Urothelium cell line (cell line): ENCODE results near the gene FAM168A.

Source experiments
- DNase-seq: peaks from one replicate; pipeline ENCODE4 v3.0.0; 2011; ENCODE audit warnings: low spot score, mixed read lengths
- FAIRE-seq: peaks from 2 replicates; lab custom pipeline; 2011; peaks lifted over from hg19 to GRCh38; lab: Jason Lieb, UNC

The FAM168A gene

DNA sequence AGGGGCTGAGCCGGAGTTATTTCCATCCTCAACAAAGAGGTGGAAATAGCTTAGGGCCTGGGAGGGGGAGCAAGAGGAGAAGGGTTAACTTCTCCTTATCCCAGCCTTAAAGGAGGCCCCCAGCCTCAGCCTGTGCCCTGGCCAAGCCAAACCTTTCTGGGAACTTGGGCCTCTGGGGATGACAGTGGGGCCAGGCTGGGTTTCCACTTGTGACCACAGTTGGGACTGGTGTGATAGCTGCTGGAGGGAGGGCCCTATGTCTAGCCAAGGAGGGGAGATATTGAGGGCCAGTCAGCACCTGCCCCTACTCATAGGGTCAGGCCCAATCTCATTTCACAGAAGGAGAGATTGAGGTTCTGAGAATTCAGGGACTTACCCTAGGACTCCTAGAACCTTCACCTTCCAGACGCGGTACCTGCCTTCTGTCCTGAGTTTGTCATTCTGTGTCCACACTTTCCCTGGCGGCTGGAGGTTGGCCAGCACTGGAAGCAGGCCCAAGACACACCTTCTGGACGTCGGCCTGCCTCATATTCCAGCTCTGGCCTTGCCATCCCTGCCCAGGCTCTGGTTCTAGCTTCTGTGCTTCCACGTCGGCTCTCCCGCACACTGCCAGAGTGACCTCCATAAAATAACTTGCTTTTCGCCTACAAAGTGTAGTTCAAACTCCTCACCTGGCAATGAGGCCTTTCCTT, 218.6 kb downstream of the FAM168A start:
- FAIRE-seq = no peak
- DNase-seq = no peak

DNA sequence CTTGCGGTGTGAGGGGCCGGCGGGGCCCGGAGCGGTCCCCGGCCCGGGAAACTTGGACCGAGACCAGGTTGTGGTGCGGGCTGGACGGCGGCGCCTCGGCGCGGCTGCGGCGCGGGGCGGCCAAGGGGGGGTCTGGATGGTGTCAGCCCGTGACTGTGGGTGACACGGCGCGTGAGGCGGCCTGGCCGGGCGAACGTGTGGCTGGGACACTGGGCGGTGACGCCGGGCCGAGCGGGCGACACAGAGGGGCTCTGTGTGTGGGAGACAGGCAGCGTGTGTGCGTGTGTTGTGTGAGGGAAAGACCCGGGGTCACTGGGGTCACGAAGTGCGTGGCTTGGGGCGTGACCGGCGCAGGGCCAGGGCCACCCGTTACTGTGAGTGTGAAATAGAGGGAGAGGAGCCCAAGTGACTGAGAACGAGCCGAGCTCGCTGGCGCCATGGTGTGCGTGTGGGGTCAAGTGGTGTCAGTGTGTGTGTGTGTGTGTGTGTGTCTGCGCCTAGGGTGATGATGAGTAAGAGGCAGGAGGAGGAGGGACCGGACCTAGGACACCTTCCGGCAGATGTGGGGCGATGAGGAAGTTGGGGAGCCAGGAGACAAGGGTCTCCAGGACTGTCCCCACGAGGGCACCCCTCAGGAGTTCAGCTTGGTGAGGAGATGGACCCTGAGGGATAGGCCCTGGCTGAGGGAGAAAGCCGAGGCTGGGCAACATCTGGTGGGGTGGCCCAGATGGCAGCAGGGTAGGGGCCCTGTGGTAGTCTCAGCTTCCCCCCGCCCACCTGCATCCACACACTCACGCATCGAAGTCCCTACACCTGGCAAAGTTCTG, 220.9 kb downstream of the FAM168A start:
- DNase-seq (peak; percentile 76), FAIRE-seq (peak; percentile 82)

DNA sequence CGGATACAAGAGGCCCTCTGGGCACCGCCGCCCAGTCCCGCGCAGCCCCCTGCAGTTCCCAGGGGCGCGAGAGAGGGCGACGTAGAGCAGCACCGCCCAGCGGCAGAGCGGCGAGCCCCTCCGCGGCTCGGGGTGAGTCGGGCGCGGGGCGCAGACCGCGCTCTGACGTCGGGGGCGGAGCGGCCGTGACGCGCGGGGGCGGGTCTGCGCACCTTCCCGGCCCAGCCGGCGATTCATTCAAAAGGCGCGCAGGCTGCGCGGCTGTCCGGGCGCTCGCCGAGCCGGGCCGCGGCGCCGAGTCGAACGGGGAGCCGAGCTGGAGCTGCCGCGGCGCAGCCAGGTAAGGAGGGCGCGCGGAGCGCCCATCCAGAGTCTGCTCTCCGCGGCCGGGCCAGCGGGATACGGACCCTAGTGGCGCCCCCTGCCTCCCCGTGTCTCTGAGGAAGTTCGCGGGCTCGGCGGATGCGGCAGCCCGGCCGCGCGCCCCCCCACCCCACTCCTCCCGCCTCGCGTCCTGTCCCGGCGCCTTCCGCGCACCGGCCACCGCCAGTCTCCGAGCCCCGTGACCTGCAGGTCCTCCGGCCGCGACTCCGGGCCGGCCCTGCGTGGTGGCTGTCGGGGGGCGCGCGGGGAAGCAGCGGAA, 221.6 kb downstream of the FAM168A start, which contains the start of gene RELT:
RELT (plus strand) TSS at position 240 of the 643 bp plus-strand sequence. CDS start 12,738 bp downstream, outside the sequence.
- DNase-seq = peak; percentile 100
- FAIRE-seq = peak; percentile 97

DNA sequence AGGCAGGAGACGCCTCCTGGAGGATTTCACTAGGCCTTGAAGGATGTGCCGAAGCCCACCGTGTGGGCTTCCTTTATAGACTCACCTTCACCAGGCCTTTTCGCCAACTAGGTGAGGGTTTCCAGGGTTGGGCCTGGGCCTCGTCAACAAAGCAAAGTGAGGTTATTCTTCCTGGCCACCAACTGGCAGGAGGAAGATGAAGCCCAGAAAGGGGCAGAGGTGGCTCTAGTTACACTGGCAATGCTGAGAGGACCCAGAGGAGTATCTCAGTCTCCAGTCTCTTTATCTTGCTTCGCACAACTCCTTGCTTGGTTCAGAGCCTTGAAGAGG, 222.1 kb downstream of the FAM168A start:
- no peak for DNase-seq
- FAIRE-seq = no peak

DNA sequence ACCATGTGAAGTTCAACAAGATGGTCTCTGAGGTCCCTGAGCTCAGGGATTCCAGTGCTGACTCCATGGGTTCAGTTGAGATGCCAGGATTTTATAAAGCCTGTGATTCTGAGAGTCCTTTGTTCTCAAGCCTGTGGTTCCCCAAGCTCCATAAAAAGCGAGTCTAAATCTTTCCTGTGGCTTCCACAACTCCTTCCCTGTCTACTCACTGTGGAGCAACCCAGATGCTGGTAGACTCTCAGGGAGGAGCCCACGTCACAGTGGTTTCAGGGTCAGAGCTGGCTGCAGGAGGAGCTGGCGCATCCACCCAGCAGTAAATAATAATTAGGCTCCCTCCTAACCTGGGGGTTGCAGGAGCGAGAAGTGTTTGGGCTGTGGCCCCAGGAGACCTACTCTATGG, 223.8 kb downstream of the FAM168A start:
- FAIRE-seq (no peak), DNase-seq (no peak)

DNA sequence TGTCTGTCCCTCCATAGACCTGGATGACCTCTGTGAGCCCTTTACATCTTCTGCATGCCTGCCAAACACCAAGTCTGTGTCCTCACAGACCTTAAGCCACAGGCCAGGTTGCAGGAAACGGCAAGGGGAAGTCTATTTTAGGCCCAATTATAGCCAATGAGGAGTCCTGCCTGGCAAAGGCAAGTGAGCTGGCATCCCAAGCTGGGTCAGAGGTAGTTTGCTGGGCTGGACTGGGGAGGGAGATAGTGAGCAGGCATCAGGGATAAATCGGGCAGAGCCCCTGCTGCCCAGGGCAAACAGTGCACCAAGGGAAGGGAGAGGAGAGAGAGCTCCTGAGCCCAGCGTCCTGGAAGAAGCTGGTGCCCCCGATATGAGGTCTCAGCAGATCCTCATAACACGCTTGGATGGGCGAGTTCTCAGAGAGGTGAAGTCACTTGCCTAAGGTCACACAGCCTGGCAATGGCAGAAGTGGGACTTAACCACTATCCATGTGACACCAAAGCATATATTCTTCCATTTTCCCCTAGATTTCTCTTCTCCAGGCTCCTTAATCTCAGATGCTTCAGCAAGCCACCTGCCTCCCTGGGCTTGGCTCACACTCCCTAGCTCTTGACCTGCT, 225.4 kb downstream of the FAM168A start:
- peak; percentile 30 for DNase-seq
- no peak for FAIRE-seq

DNA sequence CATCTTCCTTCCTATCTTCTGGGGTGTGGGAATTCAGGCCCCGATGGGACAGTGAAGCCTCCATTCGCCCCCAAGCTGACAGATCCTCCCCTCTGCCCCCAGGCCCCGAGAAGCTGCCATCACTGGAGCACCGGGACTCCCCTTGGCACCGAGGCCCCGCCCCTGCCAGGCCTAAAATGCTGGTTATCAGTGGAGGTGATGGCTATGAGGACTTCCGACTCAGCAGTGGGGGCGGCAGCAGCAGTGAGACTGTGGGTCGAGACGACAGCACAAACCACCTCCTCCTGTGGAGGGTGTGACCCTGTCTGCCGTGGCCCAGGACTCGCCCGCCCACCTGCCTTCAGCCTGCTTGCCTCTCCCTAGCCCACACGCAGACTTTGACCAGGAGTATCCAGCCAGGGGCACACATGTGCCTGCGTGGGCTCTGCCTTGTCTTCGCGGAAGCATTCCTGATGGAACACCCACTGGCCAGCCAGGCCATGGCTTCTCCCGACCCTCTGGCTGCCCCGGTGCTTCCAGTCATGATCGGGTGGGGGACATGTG, 230.4 kb downstream of the FAM168A start:
- FAIRE-seq = no peak

DNA sequence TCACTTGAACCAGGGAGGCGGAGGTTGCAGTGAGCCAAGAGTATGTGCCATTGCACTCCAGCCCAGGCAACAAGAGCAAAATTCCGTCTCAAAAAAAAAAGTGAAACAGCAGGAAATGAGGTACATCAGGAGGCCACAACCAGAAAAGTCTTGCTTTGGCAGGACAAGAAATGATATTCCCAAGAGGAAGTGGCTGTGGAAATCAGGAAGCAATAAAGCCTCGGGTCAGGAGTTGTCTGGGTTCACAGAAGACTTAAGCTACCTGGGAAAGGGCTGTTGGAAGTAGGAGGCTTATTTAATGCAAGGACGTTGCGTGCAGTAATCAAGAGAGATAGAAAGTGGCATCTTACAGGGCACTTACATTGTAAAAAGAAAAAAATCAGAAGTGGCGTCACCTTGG, 231.0 kb downstream of the FAM168A start:
- no peak for FAIRE-seq

More for the DNA sequence above, 230.4 kb downstream of the FAM168A start:
- no peak for DNase-seq

DNA sequence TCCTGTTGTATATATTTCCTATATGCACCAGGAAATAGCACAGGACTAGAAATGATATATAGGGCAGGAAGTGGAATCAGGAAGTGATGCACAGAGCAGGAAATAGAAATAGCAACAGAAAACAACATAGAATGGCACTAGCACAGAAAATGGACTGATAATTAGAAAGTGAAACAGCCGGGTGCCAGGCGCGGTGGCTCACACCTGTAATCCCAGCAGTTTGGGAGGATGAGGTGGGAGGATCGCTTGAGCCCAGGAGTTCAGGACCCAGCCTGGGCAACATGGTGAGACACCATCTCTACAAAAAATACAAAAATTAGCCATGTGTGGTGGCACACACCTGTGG, 231.7 kb downstream of the FAM168A start:
- FAIRE-seq (no peak), DNase-seq (no peak)

More for the DNA sequence above, 231.0 kb downstream of the FAM168A start:
- no peak for DNase-seq

DNA sequence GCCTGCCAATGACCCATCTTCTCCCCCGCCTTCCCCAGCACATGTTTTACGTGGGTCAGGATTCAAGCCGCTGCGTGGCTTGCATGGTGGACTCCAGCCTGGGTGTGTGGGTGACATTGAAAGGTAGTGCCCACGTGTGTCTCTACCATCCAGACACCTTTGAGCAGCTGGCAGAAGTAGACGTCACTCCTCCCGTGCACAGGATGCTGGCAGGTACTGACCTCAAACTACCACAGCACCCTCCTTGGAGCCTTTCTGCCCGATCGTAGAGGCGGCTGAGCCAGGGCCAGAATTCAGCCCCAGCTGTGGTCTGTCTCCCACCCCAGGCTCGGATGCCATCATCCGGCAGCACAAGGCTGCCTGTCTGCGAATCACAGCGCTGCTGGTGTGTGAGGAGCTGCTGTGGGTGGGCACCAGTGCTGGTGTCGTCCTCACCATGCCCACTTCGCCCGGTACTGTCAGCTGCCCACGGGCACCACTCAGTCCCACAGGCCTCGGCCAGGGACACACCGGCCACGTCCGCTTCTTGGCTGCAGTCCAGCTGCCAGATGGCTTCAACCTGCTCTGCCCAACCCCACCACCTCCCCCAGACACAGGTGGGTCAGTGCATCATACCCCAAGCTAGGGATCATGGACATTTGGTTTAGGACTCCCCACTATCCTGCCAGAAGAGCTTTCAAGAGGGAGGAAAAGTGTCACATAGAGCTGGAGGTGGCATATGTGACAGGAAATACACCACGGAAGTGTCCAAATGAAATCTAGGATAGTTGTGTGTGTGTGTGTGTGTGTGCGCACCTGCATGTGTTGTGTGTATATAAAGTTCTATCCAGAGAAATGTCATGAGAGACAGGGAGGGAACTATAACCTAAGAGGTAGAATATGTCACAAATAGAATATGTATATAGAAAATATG, 232.3 kb downstream of the FAM168A start:
- DNase-seq (no peak), FAIRE-seq (no peak)

DNA sequence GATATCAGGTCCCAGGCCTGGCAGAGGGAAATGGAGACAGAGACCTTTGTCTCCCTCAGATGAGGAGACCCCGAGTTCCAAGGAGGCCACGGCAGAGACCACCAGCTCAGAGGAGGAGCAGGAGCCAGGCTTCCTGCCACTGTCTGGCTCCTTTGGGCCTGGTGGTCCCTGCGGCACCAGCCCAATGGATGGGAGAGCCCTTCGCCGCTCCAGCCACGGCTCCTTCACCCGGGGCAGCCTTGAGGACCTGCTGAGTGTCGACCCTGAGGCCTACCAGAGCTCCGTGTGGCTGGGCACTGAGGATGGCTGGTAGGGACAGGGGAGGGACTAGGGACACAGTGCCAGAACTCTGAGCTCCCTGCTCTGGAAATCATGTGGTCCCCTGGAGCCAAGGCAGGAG, 234.8 kb downstream of the FAM168A start:
- FAIRE-seq = no peak
- DNase-seq = no peak

DNA sequence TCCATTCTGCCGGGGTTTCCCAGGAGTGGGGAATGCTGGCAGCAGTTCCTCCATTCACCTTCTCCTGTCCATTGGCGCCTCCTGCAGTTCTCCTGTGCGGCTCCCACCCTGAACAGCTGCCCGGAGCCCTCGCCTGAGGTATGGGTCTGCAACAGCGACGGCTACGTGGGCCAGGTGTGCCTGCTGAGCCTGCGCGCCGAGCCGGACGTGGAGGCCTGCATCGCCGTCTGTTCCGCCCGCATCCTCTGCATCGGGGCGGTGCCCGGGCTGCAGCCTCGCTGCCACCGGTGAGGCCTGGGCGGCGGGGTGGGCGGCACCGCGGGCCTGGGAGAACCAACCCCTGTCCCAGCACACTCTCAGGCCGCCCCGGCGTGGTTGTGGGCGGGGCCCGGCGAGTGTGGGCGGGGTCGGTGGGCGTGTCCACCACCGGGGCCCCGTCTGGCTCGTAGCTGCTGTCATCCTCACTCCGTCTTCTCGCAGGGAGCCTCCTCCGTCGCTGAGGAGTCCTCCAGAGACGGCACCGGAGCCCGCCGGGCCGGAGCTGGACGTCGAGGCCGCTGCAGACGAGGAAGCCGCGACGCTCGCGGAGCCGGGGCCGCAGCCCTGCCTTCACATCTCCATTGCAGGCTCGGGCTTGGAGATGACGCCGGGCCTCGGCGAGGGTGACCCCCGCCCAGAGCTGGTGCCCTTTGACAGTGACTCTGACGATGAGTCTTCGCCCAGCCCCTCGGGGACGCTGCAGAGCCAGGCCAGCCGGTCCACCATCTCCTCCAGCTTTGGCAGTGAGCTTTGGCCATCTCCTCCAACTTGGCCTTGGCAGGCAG, 235.7 kb downstream of the FAM168A start:
- DNase-seq (no peak), FAIRE-seq (no peak)

DNA sequence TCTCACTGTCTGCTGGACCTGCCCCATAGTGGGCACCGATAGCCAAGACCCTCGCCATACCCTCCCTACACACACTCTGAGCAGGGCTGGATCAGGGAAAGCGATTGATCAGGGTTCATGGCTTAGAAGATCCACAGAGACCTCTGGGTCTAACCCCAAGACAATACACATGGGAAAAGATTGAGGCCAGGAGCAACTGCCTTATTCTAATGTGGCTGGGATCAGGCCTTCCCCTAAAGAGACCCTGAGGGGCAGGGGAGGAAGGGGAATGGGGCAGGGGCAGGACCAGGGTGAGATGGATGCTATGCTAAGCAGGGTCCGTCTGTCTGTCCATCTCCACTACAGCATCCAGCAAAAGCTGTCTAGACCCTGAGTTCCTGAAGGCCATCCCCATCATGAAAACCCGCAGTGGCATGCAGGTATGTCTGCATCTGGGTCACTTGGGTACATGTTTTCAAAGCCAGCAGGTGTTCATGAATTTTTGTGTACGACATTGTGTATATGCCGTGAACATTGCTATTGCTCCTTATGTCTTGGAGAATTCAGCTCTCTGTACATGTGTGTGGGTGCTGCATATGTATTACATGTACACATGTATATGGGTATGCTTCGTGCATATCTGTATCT, 237.1 kb downstream of the FAM168A start:
- FAIRE-seq (no peak), DNase-seq (no peak)

DNA sequence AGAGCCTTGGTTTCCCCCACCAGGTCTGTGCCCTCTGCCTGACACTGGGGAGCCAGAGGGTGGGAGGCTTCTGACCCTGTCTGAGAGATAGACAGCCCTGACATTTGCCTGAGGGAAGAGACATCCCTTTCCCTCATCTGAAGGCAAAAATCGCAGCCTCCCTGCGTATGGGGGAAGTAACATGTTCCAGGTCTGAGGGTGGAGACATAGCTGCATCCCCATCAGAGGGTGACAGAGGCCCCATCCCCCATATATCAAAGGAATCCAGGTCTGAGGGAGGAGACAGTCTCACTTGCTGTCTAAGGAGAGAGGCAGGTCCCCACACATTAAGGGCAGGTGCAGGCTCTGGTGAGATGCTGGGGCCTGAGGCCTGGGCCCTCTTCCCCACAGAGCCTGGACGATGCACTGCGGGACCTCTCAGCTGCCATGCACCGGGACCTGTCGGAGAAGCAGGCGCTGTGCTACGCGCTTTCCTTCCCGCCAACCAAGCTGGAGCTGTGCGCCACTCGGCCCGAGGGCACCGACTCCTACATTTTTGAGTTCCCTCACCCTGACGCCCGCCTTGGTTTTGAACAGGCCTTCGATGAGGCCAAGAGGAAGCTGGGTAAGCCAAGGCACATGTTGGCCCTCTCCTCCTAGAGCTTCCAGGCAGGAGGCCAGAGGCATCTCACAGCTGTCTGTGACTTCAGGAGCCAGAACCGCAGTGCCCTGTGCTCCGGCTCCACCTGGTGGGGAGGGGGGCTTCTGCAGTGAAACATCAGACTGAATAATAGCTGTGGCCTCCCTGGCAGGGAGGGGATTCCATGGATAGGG, 237.8 kb downstream of the FAM168A start:
- peak; percentile 57 for DNase-seq
- FAIRE-seq = no peak

DNA sequence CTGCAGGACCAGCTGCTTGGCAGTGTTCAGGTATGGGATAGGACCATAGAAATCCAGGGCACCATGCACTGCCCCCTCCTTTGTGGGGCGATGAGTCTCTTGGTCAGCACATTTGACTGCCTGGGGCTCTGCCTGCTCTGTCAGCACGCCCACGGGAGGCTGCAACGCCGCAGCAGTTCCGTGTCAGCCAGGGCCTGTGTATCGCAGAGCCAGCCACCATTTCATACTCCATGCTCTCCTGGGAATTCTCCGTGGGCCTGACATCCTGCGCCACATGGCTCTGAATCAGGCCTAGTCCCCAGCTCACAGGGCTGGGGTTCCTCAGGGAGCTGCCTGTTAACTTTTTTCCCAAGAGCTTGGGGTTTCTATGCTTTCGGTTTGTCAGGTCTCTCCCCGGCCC, 238.6 kb downstream of the FAM168A start:
- DNase-seq (no peak), FAIRE-seq (no peak)

DNA sequence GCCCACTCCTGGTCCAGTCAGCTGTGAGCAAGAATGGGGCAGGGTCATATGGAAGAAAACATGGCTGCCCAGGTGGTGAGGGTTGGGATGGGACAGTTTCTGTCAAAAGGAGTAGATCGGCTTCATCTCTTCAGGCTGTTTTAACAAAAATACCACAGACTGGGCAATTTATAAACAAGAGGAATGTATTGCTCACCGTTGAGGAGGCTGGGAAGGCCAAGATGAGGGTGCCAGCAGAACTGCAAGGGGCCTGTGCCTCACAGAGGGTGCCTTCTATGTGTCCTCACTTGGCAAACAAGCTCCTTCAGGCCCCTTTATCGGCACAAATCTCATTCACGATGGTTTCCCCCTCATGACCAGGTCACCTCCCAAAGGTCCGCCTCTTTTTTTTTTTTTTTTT, 239.8 kb downstream of the FAM168A start:
- FAIRE-seq = no peak
- no peak for DNase-seq

DNA sequence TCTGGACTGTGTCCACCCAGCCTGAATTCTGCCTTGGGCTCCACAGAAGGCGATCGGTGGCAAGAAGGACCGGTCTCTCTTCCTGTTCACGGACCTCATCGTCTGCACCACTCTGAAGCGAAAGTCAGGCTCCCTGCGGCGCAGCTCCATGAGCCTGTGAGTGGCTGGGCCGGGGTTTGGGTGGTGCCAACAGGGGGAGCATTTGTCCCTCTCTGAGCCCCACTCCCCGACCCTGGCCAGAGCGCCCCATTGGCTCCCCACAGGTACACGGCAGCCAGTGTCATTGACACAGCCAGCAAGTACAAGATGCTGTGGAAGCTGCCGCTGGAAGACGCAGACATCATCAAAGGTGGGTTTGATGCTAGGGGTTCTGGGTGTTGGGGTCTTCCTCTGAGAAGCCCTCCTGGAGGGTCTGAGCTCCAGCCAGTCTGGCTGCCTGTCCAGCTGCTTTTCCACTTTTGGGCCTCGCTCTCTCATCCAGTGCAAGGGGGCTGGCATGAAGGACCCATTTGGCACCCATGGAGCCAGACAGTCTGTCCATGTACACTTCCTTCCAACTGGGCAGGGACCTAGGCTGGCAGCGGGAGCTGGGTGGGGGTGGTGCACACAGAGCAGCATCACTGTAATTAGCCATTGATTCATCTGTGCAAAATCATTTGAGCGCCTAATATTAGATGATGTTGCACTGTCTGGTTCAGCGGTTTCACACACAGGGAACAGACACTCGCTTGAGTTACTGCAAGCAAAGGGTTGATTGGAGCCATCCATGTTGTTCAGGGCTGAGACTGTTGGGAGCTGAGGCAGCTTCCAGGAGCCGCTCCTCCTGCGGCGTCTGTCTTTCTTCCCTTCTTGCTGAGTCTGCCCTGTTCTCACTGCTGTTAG, 240.7 kb downstream of the FAM168A start:
- DNase-seq = no peak
- no peak for FAIRE-seq
